ENCODE results near the gene FHAD1. TPM values are rescaled to one million over a fixed set of nuclear protein-coding genes. Genes with fewer than 3 reads are reported as not detected.
A peak's percentile ranks its signal among the peaks of the same experiment; 100 is the strongest.

FHAD1 gene
- total RNA-seq, 8 experiments from 2014 or later: 0.38 to 3.1 (median 1.6) TPM

DNA sequence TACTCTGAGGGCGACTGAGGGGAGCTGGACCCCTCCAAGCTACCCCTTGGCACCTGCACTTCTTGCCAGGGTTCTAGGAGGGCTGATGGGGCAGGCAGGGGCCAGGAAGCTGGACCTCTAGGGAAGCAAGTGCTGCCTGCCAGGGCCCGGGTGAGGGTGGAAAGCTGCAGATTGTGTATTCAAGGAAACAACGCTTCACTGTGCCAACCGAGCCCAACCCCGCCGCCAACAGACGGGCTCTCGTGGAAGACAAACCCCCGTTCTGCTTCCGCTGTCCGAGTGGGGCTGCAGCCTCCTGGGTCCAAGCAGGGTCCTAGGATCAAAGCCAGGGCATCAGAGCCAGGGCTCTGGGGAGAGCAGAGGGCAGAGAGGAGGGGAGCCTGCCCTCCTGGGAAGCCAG, 165.8 kb downstream of the FHAD1 start:
- Histone ChIP-seq H3K27ac (no peak overlapping the region), H3K4me3 (no peak overlapping the region), H3K4me1 (replicated peaks in 1 of 2) (peaks cover 27 to 30% of the 10 kb centered on the region in 2 donors)
- 87 to 100% (median 100%) methylated on average over 1 to 6 of the region's 11 CpGs; no CpG with 5 or more reads in 5 of the 10 experiments for WGBS, 10 experiments
- no peak for ATAC-seq (replicated peaks in 6 of 8)
- in situ Hi-C loops (cut with MboI; ENCODE audit: low pct_unique_long_range_greater_than_20kb in 2 of 9, low sequenced_read_pairs in 9 of 9, unreplicated experiment in 9 of 9): loop anchor here in 1 of 9 experiments (25.0 kb wide), 1 partner anchor 276 kb away; no protein-coding TSS in a partner anchor

DNA sequence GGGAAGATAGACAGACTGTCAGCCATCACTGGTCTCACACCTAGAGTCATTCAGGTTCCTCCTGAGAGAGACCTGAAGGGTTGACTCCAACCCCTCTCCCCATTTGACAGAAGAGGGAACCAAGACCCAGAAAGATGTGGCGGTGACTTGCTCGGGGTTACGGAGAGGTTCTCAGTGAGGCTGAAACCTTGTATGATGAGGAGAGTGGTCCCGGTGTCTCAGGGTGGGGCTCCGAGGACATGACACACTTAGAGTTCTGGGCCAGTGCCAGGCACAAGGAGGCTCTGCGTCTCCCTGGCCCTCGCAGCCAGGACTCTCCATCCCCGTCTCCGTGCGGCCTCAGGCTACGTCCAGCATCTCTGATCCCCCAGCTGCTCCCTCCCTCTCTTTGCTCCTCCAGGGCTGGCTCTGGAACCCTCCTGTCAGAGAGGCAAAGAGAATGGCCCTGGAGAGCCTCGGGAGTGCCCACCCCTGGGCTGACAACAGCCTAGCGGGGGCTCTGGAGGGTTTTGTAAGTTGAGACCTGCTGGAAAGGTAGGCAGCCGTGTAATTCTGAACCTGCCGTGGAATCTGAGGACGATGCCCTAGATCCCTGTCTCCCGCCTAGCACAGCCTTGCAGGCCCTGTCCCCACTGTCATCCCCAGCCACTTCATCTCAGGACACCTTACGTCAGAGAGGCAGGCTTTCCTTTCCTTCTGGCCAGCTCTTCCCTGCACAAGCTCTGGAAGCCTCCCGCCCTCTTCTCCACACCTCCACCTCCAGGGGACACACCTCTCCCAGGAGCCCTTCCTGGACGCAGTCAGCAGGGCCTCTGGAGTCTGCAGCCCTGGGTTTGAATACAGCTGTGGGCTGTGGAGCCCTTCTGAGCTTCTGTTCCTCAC, 166.8 kb downstream of the FHAD1 start:
- ATAC-seq (replicated peaks in 6 of 8): no peak
- in situ Hi-C loops (cut with MboI; ENCODE audit: low pct_unique_long_range_greater_than_20kb in 2 of 9, low sequenced_read_pairs in 9 of 9, unreplicated experiment in 9 of 9): loop anchor here in 1 of 9 experiments (25.0 kb wide), 1 partner anchor 277 kb away; no protein-coding TSS in a partner anchor
- Histone ChIP-seq H3K4me3 (no peak overlapping the region), H3K4me1 (replicated peaks in 1 of 2) (peaks cover 22 to 28% of the 10 kb centered on the region in 2 donors), H3K27ac (no peak overlapping the region)
- WGBS, 10 experiments: 74 to 100% (median 95%) methylated on average over 1 to 14 of the region's 20 CpGs; no CpG with 5 or more reads in 2 of the 10 experiments

DNA sequence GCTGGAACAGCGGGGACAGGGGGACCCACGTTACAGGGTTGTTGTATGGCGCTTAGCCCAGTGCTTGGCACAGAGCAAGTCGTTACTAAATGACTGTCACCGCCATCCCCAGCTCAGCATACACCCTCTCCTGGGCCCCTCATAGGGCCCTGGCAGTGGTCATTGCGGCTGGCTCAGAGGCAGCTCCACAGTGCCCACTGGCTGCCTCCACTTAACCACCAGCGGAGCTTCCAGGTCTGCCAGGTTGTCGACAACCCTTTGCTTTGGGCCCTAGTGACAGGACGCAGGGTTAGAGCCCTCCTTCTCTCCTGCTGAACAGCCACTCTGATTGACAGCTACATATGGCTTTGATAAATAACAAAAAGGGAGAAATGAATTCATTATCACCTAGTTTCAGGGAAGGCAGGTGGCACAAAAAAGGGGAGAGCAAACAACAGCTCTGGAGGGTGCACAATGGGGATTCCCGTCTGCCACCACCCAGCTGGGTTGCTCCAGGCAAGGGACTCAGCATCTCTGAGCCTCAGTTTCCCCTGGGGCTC, 167.5 kb downstream of the FHAD1 start:
- 90 to 94% (median 92%) methylated on average over 2 to 8 of the region's 10 CpGs; no CpG with 5 or more reads in 5 of the 10 experiments for WGBS, 10 experiments
- in situ Hi-C loops (cut with MboI; ENCODE audit: low pct_unique_long_range_greater_than_20kb in 2 of 9, low sequenced_read_pairs in 9 of 9, unreplicated experiment in 9 of 9): loop anchor here in 1 of 9 experiments (25.0 kb wide), 1 partner anchor 277 kb away; no protein-coding TSS in a partner anchor
- peaks cover 18 to 24% of the 10 kb centered on the region in 2 donors for H3K4me1 ChIP-seq (replicated peaks in 1 of 2)
- no peak overlapping the region for H3K4me3 ChIP-seq
- no peak overlapping the region for H3K27ac ChIP-seq
- no peak for ATAC-seq (replicated peaks in 6 of 8)

DNA sequence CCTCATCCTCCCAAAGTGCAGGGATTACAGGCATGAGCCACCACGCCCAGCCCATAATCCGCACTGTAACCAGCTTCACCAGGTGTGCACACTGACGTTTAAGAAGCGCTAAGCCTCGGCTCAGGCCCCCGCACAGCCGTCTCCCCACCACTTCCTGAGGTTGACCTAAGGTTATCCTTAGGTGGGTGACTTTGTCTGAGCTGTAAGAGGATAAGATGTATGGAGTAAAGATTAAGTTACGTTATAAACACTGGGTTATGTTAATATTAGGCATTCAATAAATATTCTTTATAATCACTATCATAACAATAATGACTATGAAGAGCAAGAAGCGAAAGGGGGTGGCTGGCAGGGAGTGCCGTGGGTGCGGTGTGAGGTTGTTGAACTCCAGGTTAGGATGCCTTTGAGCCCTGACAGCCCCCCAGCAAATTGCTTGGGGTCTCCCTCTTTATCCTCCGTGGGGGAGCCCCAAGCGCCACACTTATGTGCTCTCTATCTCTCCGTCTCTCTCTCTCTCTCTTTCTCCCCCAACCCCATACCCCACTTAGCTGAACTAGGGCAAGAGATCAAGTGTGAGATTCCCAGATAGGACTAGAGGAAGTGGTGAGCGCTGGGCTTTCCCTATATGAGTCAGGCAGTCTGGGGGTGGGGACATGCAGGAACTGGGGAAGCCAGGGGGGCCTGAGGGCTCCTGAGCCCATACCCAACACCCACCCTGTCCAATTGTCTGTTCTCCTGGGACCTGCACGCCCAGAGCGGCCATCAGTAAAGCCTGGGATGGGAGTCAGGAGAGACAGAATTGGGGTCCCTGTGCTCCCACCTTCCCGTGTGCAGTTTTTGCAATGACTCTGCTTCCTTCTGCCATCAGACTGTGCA, 170.3 kb downstream of the FHAD1 start:
- Histone ChIP-seq H3K27ac (no peak overlapping the region), H3K4me3 (no peak overlapping the region), H3K4me1 (replicated peaks in 1 of 2) (peaks cover 11 to 20% of the 10 kb centered on the region in 2 donors)
- WGBS, 10 experiments: 65 to 100% (median 89%) methylated on average over 2 to 11 of the region's 18 CpGs; no CpG with 5 or more reads in 3 of the 10 experiments
- in situ Hi-C loops (cut with MboI; ENCODE audit: low pct_unique_long_range_greater_than_20kb in 2 of 9, low sequenced_read_pairs in 9 of 9, unreplicated experiment in 9 of 9): loop anchor here in 1 of 9 experiments (25.0 kb wide), 1 partner anchor 280 kb away; no protein-coding TSS in a partner anchor
- ATAC-seq (replicated peaks in 6 of 8): peak in 3 of 8 experiments; percentile 3 to 32 (median 5)

DNA sequence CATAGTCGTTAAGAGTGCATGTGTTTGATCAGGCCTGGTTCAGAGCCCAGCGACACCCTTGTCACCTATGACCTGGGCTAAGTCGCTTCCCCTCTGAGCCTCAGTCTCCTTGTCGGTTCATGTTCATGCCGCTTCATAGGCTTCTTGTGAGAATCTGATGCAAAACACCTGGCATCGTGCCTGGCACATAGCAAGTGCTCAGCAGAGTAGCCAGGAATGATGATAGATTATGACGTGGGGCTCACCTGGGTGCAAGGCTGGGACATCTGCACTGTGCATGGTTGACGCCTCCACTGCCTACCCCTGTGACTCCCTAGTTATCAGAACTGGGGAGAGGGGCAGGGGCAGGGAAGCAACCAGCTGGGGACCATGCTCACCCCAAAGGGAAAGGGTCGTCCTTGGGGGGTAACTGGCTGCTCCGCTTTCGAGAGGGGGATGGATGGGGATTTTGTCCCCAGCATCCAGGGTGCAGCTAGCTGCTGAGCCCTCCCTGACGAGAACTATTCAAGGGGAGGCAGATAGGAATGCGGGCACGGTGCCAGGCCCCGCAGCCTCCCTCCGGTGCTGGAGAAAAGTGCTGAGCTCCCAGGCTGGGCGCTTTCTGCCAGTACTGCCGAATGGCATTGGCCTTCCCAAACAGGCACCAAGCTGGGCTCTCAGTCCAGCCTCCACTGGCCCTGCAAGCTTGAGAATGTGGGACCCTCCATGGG, 171.9 kb downstream of the FHAD1 start:
- H3K27ac ChIP-seq: no peak overlapping the region
- 80 to 100% (median 92%) methylated on average over 1 to 14 of the region's 18 CpGs; no CpG with 5 or more reads in 2 of the 10 experiments for WGBS, 10 experiments
- H3K4me1 ChIP-seq (replicated peaks in 1 of 2): peaks cover 10 to 15% of the 10 kb centered on the region in 2 donors
- in situ Hi-C loops (cut with MboI; ENCODE audit: low pct_unique_long_range_greater_than_20kb in 2 of 9, low sequenced_read_pairs in 9 of 9, unreplicated experiment in 9 of 9): loop anchor here in 1 of 9 experiments (25.0 kb wide), 1 partner anchor 282 kb away; no protein-coding TSS in a partner anchor
- ATAC-seq (replicated peaks in 6 of 8): peak in 1 of 8 experiments; percentile 29
- H3K4me3 ChIP-seq: no peak overlapping the region

DNA sequence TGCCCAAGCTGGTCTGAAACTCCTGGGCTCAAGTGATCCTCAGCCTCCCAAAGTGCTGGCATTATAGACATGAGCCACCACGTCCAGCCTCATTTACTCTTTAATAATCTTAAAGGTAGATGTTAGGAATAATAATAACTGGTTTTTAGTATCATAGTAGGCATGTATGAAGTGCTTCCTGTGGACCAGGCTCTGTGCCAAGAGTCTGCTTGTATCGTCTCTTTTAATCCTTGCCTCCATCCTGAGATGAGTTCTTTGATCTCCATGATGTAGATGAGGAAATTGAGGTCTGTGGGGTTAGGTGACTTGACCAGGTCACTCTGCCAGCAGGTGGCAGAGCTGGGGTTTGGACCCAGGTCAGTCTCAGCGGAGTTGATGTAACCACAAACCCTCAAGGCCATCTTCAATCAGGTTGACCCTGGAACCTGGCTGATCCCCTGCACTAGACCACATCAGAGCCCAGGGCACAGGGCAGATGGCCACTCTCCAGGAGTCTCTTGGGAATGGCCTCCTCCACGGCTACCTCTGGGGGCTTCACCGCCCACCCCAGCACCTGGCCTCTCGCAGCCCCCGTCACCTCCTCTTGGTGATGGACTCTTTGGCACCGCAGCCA, 173.9 kb downstream of the FHAD1 start:
- Histone ChIP-seq H3K4me3 (no peak overlapping the region), H3K27ac (peak overlapping the region in 1 of 2 donors; percentile 39), H3K4me1 (replicated peaks in 1 of 2) (peaks cover 10 to 24% of the 10 kb centered on the region in 2 donors)
- in situ Hi-C loops (cut with MboI; ENCODE audit: low pct_unique_long_range_greater_than_20kb in 2 of 9, low sequenced_read_pairs in 9 of 9, unreplicated experiment in 9 of 9): loop anchor here in 1 of 9 experiments (10.0 to 25.0 kb wide), 2 partner anchors 96 to 284 kb away; no protein-coding TSS in a partner anchor
- no peak for ATAC-seq (replicated peaks in 6 of 8)
- whole genome bisulfite sequencing, 10 experiments: 82 to 100% (median 93%) methylated on average over 1 to 7 of the region's 8 CpGs; no CpG with 5 or more reads in 3 of the 10 experiments

DNA sequence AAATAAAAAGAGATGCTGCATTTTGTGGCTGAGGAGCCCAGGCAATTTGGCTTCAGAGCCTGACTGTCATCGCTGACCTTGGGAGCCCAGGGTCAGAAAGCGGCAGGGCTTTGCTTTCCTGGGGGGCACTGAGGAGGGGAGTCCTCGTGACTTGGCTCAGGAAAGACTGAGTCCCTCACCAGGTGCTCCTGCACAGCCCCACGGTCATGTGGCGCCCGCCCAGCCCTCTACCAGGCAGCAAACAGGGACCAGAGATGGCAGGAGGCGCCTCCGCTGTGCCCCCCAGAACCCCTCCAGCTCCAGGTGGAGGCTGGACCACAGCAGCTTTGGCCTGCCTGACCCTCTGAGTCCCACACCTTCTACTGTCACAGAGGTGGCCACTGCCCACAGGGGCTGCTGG, 175.8 kb downstream of the FHAD1 start:
- in situ Hi-C loops (cut with MboI; ENCODE audit: low pct_unique_long_range_greater_than_20kb in 2 of 9, low sequenced_read_pairs in 9 of 9, unreplicated experiment in 9 of 9): loop anchor here in 1 of 9 experiments (10.0 to 25.0 kb wide), 2 partner anchors 98 to 286 kb away; no protein-coding TSS in a partner anchor
- Histone ChIP-seq H3K4me3 (no peak overlapping the region), H3K4me1 (replicated peaks in 1 of 2) (peaks cover 20 to 36% of the 10 kb centered on the region in 2 donors), H3K27ac (no peak overlapping the region)
- 88 to 100% (median 98%) methylated on average over 2 to 6 of the region's 8 CpGs; no CpG with 5 or more reads in 6 of the 10 experiments for WGBS, 10 experiments
- no peak for ATAC-seq (replicated peaks in 6 of 8)

DNA sequence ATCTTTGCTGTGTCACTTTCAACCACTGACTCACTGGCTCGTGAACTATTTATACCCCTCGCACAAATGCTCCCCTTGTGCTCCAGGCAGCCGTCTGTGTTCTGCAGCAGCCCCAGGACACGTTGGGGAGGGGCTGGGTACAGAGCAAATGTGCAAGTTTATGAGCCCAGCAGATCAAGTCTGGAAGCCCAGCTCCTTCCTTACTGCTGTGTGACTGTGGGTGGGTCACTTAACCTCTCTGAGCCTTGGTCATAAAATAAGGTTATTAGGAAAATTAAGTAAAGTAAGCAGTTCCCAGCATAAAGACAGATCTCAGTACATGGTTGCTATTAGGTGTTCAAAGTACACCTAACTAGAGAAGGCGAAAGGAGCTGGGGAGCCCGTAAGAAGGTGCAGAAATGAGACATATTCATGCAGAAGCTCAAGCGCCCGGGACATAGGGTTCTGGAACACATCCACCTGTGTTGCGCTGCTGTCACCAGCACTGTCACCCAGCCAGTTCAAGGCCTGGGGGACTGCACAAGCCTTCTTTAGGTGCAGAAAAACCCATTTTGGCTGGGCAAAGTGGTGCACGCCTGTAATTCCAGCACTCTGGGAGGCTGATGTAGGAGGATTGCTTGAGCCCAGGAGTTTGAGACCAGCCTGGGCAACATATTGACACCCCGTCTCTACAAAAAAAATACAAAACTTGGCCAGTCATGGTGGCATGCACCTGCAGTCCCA, 176.5 kb downstream of the FHAD1 start:
- WGBS, 10 experiments: 80 to 100% (median 95%) methylated on average over 1 to 9 of the region's 11 CpGs; no CpG with 5 or more reads in 1 of the 10 experiments
- in situ Hi-C loops (cut with MboI; ENCODE audit: low pct_unique_long_range_greater_than_20kb in 2 of 9, low sequenced_read_pairs in 9 of 9, unreplicated experiment in 9 of 9): loop anchor here in 1 of 9 experiments (10.0 to 25.0 kb wide), 2 partner anchors 99 to 286 kb away; no protein-coding TSS in a partner anchor
- H3K27ac ChIP-seq: no peak overlapping the region
- no peak overlapping the region for H3K4me3 ChIP-seq
- H3K4me1 ChIP-seq (replicated peaks in 1 of 2): peaks cover 20 to 36% of the 10 kb centered on the region in 2 donors
- ATAC-seq (replicated peaks in 6 of 8): peak in 3 of 8 experiments; percentile 27 to 55 (median 51)

DNA sequence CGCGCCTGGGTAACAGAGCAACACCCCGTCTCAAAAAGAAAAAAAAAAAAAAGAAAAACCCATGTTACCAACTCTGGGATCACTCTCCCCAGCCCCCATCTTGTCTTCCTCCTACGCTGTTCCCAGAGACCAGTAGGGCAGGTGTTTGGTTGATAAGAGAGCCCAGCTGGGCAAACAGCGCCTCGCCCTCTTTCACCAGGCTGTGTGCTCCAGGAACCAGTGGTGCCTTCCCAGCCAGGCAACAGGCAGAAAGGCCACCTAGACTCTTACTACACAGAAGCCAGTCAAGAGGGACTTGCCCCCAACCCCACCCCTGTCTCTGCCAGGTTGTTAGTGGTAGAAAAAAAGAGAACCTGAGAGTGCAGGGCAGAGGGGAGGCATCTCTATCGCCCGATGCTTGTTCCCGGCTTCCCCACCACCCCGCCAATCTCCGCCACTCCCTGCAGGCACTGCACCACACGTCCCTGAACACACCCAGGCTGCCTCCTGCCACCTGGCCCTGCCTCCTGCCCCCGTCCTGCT, 177.2 kb downstream of the FHAD1 start:
- in situ Hi-C loops (cut with MboI; ENCODE audit: low pct_unique_long_range_greater_than_20kb in 2 of 9, low sequenced_read_pairs in 9 of 9, unreplicated experiment in 9 of 9): loop anchor here in 1 of 9 experiments (10.0 to 25.0 kb wide), 2 partner anchors 99 to 287 kb away; no protein-coding TSS in a partner anchor
- H3K27ac ChIP-seq: no peak overlapping the region
- H3K4me3 ChIP-seq: no peak overlapping the region
- H3K4me1 ChIP-seq (replicated peaks in 1 of 2): peaks cover 20 to 36% of the 10 kb centered on the region in 2 donors
- WGBS, 10 experiments: 60 to 100% (median 81%) methylated on average over 1 to 8 of the region's 13 CpGs; no CpG with 5 or more reads in 3 of the 10 experiments
- ATAC-seq (replicated peaks in 6 of 8): peak in 1 of 8 experiments; percentile 18

DNA sequence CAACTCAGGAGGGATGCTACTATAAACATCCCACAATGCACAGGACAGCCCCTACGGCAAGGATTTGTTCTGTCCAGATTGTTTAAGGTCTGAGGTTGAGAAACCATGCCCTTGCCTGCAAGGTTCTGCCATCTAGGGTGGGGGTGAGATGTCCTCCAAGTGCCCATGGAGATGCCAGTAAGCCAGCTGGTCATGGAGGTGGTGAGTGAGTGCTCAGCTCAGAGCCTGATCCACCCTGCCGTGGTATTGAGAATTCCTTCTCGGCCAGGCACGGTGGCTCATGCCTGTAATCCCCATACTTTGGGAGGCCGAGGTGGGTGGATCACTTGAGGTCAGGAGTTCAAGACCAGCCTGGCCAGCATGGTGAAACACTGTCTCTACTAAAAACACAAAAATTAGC, 178.0 kb downstream of the FHAD1 start:
- in situ Hi-C loops (cut with MboI; ENCODE audit: low pct_unique_long_range_greater_than_20kb in 2 of 9, low sequenced_read_pairs in 9 of 9, unreplicated experiment in 9 of 9): loop anchor here in 4 of 9 experiments (10.0 to 25.0 kb wide), 3 partner anchors 88 to 288 kb away; no protein-coding TSS in a partner anchor
- no peak overlapping the region for H3K4me3 ChIP-seq
- 70 to 100% (median 88%) methylated on average over 1 to 4 of the region's 5 CpGs; no CpG with 5 or more reads in 4 of the 10 experiments for WGBS, 10 experiments
- no peak for ATAC-seq (replicated peaks in 6 of 8)
- peaks cover 20 to 36% of the 10 kb centered on the region in 2 donors for H3K4me1 ChIP-seq (replicated peaks in 1 of 2)
- H3K27ac ChIP-seq: no peak overlapping the region
